ENCODE results near the gene POLR3B.

DNA sequence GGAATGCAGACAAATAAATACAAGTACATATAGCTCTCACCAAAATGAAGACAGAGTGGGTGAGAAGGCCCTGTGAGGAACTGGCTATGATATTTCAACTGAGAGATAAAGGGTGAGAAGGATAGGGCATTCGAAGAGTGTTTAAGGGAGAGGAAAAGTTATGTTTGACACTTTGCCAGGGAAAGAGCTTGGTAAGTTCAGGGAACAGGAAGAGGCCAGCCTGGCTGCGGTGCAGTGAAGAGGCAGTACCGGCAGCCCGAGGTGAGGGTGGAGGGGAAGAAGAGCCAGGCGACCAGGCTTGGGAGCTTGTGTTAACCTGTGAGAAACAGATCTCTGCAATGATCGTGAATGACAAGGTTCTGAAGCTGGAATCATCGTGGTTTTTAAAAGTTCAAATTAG, 140.5 kb downstream of the POLR3B start:
- TF ChIP-seq, protein P1, sequence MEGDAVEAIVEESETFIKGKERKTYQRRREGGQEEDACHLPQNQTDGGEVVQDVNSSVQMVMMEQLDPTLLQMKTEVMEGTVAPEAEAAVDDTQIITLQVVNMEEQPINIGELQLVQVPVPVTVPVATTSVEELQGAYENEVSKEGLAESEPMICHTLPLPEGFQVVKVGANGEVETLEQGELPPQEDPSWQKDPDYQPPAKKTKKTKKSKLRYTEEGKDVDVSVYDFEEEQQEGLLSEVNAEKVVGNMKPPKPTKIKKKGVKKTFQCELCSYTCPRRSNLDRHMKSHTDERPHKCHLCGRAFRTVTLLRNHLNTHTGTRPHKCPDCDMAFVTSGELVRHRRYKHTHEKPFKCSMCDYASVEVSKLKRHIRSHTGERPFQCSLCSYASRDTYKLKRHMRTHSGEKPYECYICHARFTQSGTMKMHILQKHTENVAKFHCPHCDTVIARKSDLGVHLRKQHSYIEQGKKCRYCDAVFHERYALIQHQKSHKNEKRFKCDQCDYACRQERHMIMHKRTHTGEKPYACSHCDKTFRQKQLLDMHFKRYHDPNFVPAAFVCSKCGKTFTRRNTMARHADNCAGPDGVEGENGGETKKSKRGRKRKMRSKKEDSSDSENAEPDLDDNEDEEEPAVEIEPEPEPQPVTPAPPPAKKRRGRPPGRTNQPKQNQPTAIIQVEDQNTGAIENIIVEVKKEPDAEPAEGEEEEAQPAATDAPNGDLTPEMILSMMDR (IDR thresholded peaks at IDR 0.05) = no peak
- TF ChIP-seq POLR2AphosphoS5 (IDR thresholded peaks at IDR 0.05) = no peak
- TF ChIP-seq EP300 (IDR thresholded peaks at IDR 0.05) = no peak
